Inferior parietal cortex (tissue), 1 donor: Measurements from ENCODE around the gene LRP4.
"Not testable (repeated sequence)": the region's sequence is repeated elsewhere in the genome, so short reads cannot be mapped to it uniquely, and the experiment has no call there.

Source experiments
- DNase-seq: peaks from one replicate; pipeline ENCODE4 v3.0.0-alpha.2; 2016; ENCODE audit errors: extremely low spot score

The LRP4 gene

GRCh38 chr11:46918083-46918787, at the start of gene LRP4:
TSS of gene LRP4 (minus strand) at chr11:46918550. CDS start at chr11:46918379, 171 bp downstream.
- no peak for DNase-seq

- DNase-seq = no peak
These were observed 49.6 kb upstream of the LRP4 start for GRCh38 chr11:46967962-46968361.

- no peak for DNase-seq
These were observed 48.4 kb upstream of the LRP4 start for GRCh38 chr11:46966773-46967172.

- no peak for DNase-seq
These were observed 45.5 kb upstream of the LRP4 start for GRCh38 chr11:46963844-46964243.

- not testable (repeated sequence) for DNase-seq
These were observed 43.5 kb upstream of the LRP4 start for GRCh38 chr11:46961886-46962285.

GRCh38 chr11:46961041-46961440, 42.7 kb upstream of the LRP4 start:
- no peak for DNase-seq

- DNase-seq = no peak
These were observed 40.4 kb upstream of the LRP4 start for GRCh38 chr11:46958777-46959176.

GRCh38 chr11:46953093-46953492, 34.7 kb upstream of the LRP4 start:
- DNase-seq = no peak

GRCh38 chr11:46952553-46952952, 34.2 kb upstream of the LRP4 start:
- no peak for DNase-seq

- DNase-seq = no peak
These were observed 33.5 kb upstream of the LRP4 start for GRCh38 chr11:46951864-46952263.

GRCh38 chr11:46949297-46949696, 30.9 kb upstream of the LRP4 start:
- DNase-seq = no peak

- no peak for DNase-seq
These were observed 30.2 kb upstream of the LRP4 start for GRCh38 chr11:46948378-46949131.

GRCh38 chr11:46947399-46948077, 29.2 kb upstream of the LRP4 start:
- no peak for DNase-seq

- no peak for DNase-seq
These were observed 26.2 kb upstream of the LRP4 start for GRCh38 chr11:46944356-46945075.

- DNase-seq = no peak
These were observed 23.8 kb upstream of the LRP4 start for GRCh38 chr11:46942172-46942571.

- peak; percentile 91 for DNase-seq
These were observed 18.1 kb upstream of the LRP4 start, which contains the start of gene CSTPP1 for GRCh38 chr11:46936138-46937110. TSS of gene CSTPP1 (plus strand) at chr11:46936761. CDS start at chr11:46936806, 45 bp downstream.

- no peak for DNase-seq
These were observed 11.7 kb upstream of the LRP4 start for GRCh38 chr11:46930089-46930488.

GRCh38 chr11:46928701-46929100, 10.4 kb upstream of the LRP4 start:
- not testable (repeated sequence) for DNase-seq

- DNase-seq = not testable (repeated sequence)
These were observed 9.6 kb upstream of the LRP4 start for GRCh38 chr11:46927928-46928327.

- DNase-seq = no peak
These were observed 2.4 kb upstream of the LRP4 start for GRCh38 chr11:46920755-46921154.
